Suppressor macrophage treated with lipopolysaccharide for 1 hour (primary cell): ENCODE data around the gene TBC1D13.
"Not testable (repeated sequence)": the region's sequence is repeated elsewhere in the genome, so short reads cannot be mapped to it uniquely, and the experiment has no call there.

Source experiments
- DNase-seq, 3 donors: peaks; one replicate each; pipeline ENCODE4 v3.0.0-alpha.2; 2020 to 2022

The TBC1D13 gene

GRCh38 chr9:128851779-128852600 lies 64.9 kb downstream of the TBC1D13 start:
- DNase-seq: peak; percentile 65 to 69 (median 65)

DNA sequence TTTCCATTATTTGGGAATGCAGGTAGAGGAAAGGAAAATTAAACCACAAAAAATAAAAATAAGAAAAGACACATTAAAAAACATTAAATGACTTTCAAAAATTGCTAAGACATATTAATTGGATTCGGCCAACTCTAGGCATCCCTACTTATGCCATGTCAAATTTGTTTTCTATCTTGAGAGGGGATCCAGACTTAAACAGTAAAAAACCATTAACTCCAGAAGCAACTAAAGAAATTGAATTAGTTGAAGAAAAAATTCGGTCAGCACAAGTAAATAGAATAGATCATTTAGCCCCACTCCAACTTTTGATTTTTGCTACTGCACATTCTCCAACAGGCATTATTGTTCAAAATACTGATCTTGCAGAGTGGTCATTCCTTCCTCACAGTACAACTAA lies 65.6 kb downstream of the TBC1D13 start:
- not testable (repeated sequence) for DNase-seq

GRCh38 chr9:128854454-128854853 lies 67.4 kb downstream of the TBC1D13 start:
- DNase-seq: not testable (repeated sequence)

GRCh38 chr9:128858476-128858875 lies 71.4 kb downstream of the TBC1D13 start:
- not testable (repeated sequence) for DNase-seq
